Prostate gland (tissue), 2 donors: ENCODE data around the gene FHL1.

Experiments used
- POLR2A ChIP-seq: fragments of 450-650 bp; IDR thresholded peaks from one replicate; pipeline ENCODE4 v1.6.1; 2016; ENCODE audit warnings: antibody characterized with exemption, mild to moderate bottlenecking
- TF ChIP-seq, protein P1 (sequence below), 4 experiments: fragments of 200-600 bp in 2 of 4; fragments of 450-650 bp in 2 of 4; sonication (generic) in 2 of 4; IDR thresholded peaks; 1 replicate in 3 of 4; 2 replicates in 1 of 4; pipeline ENCODE4 v1.5.1; 2016 to 2019; ENCODE audit warnings: antibody characterized with exemption in 4 of 4, mild to moderate bottlenecking in 2 of 4, moderate library complexity in 2 of 4

DNA sequence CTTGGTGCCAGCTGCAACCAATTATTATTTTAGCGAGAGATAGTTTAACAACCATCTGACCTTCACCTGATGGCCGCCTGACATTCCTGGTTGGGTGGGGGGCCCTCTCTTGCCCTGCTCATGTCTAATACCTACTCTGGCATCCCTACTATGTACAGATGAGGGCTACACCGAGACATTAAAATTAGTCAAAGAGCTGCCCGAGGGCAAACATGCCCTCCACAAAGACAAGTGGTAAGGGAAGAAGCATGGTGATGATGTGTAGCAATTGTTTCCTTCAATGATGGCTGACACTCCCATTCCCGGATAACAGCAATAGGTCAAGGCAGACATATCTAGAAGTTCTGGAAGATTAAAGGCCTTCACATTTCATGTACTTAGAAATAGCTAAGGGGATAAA is 54.3 kb downstream of the FHL1 start:
- TF ChIP-seq, protein P1, sequence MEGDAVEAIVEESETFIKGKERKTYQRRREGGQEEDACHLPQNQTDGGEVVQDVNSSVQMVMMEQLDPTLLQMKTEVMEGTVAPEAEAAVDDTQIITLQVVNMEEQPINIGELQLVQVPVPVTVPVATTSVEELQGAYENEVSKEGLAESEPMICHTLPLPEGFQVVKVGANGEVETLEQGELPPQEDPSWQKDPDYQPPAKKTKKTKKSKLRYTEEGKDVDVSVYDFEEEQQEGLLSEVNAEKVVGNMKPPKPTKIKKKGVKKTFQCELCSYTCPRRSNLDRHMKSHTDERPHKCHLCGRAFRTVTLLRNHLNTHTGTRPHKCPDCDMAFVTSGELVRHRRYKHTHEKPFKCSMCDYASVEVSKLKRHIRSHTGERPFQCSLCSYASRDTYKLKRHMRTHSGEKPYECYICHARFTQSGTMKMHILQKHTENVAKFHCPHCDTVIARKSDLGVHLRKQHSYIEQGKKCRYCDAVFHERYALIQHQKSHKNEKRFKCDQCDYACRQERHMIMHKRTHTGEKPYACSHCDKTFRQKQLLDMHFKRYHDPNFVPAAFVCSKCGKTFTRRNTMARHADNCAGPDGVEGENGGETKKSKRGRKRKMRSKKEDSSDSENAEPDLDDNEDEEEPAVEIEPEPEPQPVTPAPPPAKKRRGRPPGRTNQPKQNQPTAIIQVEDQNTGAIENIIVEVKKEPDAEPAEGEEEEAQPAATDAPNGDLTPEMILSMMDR (IDR thresholded peaks at IDR 0.05), result no peak
- TF ChIP-seq POLR2A, result no peak
